ENCODE results near the gene SLC18A2.

SLC18A2 gene

DNA sequence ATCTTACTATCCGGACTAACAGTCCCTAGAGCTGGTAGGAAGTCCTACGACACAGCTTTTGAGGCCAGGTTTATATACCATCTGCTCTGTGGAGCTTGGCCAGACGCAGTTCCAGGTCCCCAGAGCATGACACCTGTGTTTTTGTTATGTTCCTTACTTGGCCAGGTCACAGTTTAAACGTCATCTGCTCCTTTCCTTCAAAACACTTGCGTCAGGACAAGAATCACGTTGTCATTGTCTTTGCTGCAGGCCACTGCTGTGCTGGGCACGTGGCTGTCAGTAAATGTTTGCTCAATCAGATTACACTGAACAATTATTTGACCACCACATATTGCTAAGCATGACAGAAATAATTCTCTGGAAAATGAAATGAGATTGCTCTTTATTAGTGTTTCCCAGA, 23.9 kb downstream of the SLC18A2 start:
- no peak overlapping the region for H3K4me3 ChIP-seq (ENCODE audit: low read depth, low read length)
- TF ChIP-seq, protein P1, sequence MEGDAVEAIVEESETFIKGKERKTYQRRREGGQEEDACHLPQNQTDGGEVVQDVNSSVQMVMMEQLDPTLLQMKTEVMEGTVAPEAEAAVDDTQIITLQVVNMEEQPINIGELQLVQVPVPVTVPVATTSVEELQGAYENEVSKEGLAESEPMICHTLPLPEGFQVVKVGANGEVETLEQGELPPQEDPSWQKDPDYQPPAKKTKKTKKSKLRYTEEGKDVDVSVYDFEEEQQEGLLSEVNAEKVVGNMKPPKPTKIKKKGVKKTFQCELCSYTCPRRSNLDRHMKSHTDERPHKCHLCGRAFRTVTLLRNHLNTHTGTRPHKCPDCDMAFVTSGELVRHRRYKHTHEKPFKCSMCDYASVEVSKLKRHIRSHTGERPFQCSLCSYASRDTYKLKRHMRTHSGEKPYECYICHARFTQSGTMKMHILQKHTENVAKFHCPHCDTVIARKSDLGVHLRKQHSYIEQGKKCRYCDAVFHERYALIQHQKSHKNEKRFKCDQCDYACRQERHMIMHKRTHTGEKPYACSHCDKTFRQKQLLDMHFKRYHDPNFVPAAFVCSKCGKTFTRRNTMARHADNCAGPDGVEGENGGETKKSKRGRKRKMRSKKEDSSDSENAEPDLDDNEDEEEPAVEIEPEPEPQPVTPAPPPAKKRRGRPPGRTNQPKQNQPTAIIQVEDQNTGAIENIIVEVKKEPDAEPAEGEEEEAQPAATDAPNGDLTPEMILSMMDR (IDR thresholded peaks at IDR 0.05; ENCODE audit: borderline replicate concordance, insufficient read depth, low read depth, low read length), result no peak

DNA sequence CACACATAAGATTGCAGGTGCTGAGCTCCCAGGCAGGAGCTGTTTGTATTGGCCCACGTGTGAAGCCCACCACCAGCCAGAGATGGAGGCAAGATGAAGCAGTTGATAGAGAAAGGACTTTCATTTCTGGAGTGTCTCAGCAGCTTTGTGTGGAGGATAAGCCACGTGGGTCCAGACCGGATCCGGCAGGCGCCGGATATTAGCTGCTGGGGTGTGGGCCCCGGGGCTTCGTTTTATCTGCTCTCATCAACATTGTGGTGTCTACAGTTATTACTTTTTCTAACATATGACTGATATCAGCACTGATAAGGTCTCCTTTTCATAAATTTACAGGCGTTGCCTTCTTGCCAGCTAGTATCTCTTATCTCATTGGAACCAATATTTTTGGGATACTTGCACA, 25.5 kb downstream of the SLC18A2 start:
- TF ChIP-seq, protein P1 (IDR thresholded peaks at IDR 0.05; ENCODE audit: borderline replicate concordance, insufficient read depth, low read depth, low read length), result no peak
- H3K4me3 ChIP-seq (ENCODE audit: low read depth, low read length), result no peak overlapping the region

DNA sequence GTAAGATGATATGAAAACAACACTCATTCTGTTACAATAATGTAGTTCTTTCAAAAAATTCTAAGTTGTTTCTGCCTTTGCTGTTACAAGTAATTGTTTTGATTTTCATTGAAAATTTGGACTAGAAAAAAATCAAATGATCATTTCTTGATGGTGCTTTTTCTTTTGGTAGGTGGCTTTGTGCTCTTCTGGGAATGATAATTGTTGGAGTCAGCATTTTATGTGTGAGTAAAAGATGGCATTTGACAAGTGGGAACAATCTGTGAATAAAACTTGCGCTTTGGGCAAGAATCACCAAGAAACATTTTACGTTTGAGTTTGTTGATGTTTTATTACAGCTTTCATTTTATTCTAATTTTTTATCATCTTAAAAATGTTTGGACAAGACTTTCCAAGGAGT, 25.9 kb downstream of the SLC18A2 start:
- no peak overlapping the region for H3K4me3 ChIP-seq (ENCODE audit: low read depth, low read length)
- TF ChIP-seq, protein P1 (IDR thresholded peaks at IDR 0.05; ENCODE audit: borderline replicate concordance, insufficient read depth, low read depth, low read length), result no peak

DNA sequence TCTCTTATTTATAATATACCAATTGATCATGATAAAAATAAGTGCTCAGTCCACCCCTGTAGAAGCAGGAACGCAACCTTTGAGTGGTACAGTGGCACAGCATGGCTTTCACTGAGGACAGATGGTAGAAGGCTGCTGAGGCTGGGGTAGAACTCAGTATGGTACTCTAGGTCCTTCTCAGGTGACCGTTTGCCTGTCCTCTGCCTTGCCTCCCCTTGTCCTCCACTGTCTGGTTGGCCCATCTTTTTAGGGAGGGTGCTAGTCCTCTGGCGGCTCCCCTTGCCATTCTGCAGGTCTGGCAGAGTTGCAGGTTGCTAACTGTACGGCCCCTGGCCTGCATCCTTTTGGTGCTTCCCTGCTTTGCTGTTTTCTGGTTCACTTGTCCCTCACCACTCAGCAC, 27.3 kb downstream of the SLC18A2 start:
- no peak overlapping the region for H3K4me3 ChIP-seq (ENCODE audit: low read depth, low read length)
- TF ChIP-seq, protein P1 (IDR thresholded peaks at IDR 0.05; ENCODE audit: borderline replicate concordance, insufficient read depth, low read depth, low read length), result no peak

DNA sequence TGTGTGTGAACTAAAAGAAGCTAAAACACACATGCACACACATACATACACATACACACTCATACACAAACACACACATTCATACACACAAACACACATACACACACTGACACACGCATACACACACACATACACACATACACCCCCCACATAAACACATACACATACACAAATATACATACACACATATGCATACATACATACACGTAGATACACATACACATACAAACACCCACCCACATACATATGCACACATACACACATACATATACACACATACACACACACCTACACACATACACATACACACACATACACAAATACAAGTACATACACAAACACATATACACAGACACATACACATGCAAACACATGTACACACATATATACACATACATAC, 28.0 kb downstream of the SLC18A2 start:
- TF ChIP-seq, protein P1 (IDR thresholded peaks at IDR 0.05; ENCODE audit: borderline replicate concordance, insufficient read depth, low read depth, low read length), result no peak
- no peak overlapping the region for H3K4me3 ChIP-seq (ENCODE audit: low read depth, low read length)

DNA sequence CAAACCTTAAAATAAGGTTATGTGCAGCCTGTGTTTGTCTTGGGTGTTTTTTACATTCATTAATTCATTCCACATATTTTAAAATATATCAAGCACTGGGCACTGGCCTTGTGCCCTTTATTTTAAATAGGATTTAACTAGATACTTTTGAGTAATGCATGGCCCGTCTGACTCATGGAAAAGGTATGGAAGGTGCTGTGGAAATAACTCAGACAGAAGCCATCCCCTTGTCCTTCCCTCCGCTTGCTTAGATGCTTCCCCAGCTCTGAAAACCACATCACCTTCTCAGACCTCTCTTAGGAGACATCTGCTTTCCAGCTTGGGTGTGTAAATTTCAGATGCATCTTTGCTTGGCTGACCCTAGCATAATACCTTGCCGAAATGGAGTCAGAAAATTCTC, 30.5 kb downstream of the SLC18A2 start:
- TF ChIP-seq, protein P1 (IDR thresholded peaks at IDR 0.05; ENCODE audit: borderline replicate concordance, insufficient read depth, low read depth, low read length), result no peak
- H3K4me3 ChIP-seq (ENCODE audit: low read depth, low read length), result no peak overlapping the region

DNA sequence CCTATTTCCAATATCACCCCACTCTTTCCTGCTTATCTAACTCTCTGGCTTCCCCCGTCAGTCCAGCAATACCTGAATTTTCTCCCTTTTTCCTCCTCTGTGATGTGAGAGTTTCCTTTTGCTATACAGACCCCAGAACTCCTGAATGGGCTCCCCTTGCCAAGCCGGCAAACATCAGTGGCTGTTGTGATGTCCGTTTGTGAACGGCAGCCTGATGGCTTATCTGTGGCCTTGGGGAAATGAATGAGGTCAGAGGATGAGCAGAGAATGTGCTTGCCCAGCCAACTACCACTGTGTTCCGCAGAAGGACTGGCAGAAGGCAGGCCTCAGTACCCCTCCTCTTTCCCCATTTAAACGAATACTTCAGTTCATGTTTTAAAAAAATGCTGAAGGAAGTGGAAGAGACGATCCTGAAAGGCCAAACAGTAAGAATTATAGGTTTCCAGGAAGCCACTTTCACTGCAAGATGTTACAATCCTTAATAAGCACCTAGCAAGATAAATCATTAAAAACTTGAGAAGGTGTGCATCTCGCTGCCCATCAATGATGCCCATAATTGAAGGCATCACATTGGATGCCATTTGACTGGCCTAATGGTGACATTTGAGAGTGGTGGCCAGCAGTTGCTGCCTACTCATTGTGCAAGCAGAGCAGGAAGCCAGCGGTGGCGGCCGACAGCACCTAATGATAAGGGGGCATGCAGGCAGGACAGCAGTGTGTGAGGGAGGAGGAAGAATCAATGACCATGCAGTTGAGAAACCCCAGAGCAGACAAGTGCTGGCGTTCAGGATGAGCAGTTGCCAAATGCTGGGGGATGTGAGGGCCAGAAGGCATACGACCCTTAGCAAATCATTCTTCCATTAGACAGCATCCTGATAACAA, 31.5 kb downstream of the SLC18A2 start:
- TF ChIP-seq, protein P1 (IDR thresholded peaks at IDR 0.05; ENCODE audit: borderline replicate concordance, insufficient read depth, low read depth, low read length), result no peak
- no peak overlapping the region for H3K4me3 ChIP-seq (ENCODE audit: low read depth, low read length)

All from GM12875 (cell line).